Fibroblast of lung (primary cell): ENCODE data around the gene BAX. TPM values are rescaled to one million over a fixed set of nuclear protein-coding genes. Genes with fewer than 3 reads are reported as not detected.

Experiments used
- DNase-seq, 2 donors: peaks; one replicate each; pipeline versions ENCODE4 v3.0.0 to v3.0.0-alpha.2; 2010; ENCODE audit warnings: low read depth in 2 of 2
- H2AFZ ChIP-seq: 2 replicates; pipeline ENCODE4 v1.5.1; 2012; ENCODE audit warnings: low read length, control low read depth, inconsistent platforms
- H3K27ac ChIP-seq: 2 replicates; pipeline ENCODE4 v1.5.1; 2011; ENCODE audit warnings: low read length, control low read depth; ENCODE audit not compliant: insufficient read depth
- H3K27me3 ChIP-seq: 2 replicates; pipeline ENCODE4 v1.5.1; 2011; ENCODE audit warnings: mild to moderate bottlenecking, low read length; ENCODE audit not compliant: control insufficient read depth, insufficient read depth
- H3K36me3 ChIP-seq: 2 replicates; pipeline ENCODE4 v1.5.1; 2011; ENCODE audit warnings: low read length; ENCODE audit not compliant: control insufficient read depth, insufficient read depth
- H3K4me1 ChIP-seq: 2 replicates; pipeline ENCODE4 v1.5.1; 2011; ENCODE audit warnings: low read length; ENCODE audit not compliant: control insufficient read depth, insufficient read depth; ENCODE audit errors: extremely low read depth
- H3K4me2 ChIP-seq: 2 replicates; pipeline ENCODE4 v1.5.1; 2011; ENCODE audit warnings: low read length, control low read depth; ENCODE audit not compliant: insufficient read depth; ENCODE audit errors: extremely low read depth
- H3K4me3 ChIP-seq, 4 experiments: fragments of 200-600 bp in 1 of 4; sonication (generic) in 1 of 4; replicated peaks in 1 of 4; 2 replicates each; pipeline ENCODE4 v1.5.1; 2011 to 2016; ENCODE audit warnings: low read length in 4 of 4, low read depth in 3 of 4, mild to moderate bottlenecking in 3 of 4, control low read depth in 2 of 4, inconsistent platforms in 1 of 4, mixed read lengths in 1 of 4; ENCODE audit not compliant: insufficient read depth in 1 of 4; ENCODE audit errors: control extremely low read depth in 1 of 4
- H3K79me2 ChIP-seq: 2 replicates; pipeline ENCODE4 v1.5.1; 2012; ENCODE audit warnings: mild to moderate bottlenecking, low read length, inconsistent platforms; ENCODE audit not compliant: control insufficient read depth, insufficient read depth
- H3K9ac ChIP-seq: 2 replicates; pipeline ENCODE4 v1.5.1; 2011; ENCODE audit warnings: mild to moderate bottlenecking, low read length, control low read depth; ENCODE audit not compliant: insufficient read depth
- H3K9me3 ChIP-seq: 2 replicates; pipeline ENCODE4 v1.5.1; 2012; ENCODE audit warnings: low read depth, low read length; ENCODE audit not compliant: control insufficient read depth, insufficient read depth
- H4K20me1 ChIP-seq: 2 replicates; pipeline ENCODE4 v1.5.1; 2011; ENCODE audit warnings: low read length; ENCODE audit not compliant: control insufficient read depth, insufficient read depth; ENCODE audit errors: extremely low read depth
- CTCF ChIP-seq, 2 donors: IDR thresholded peaks in 1 of 2; conservative IDR thresholded peaks in 1 of 2; 1 replicate in 1 of 2; 2 replicates in 1 of 2; pipeline ENCODE4 v1.5.1; 2011 to 2012; ENCODE audit warnings: low read length in 2 of 2, control low read depth in 1 of 2, inconsistent platforms in 1 of 2, low read depth in 1 of 2, mild to moderate bottlenecking in 1 of 2
- EZH2 ChIP-seq: IDR thresholded peaks from 2 replicates; pipeline ENCODE4 v1.5.1; 2012; ENCODE audit warnings: low read length, control low read depth, mild to moderate bottlenecking; ENCODE audit errors: missing control alignments
- polyA plus RNA-seq, 2 donors: library from polyadenylated mRNA; depleted of rRNA in 1 of 2; stranded (reverse) in 1 of 2; unstranded in 1 of 2; fragments of >200 nt; gene quantifications; 2 replicates each; pipeline ENCODE4 v1.2.1, GENCODE V29; 2011 to 2012; ENCODE audit warnings: missing spikeins in 1 of 2
- total RNA-seq: library from RNA; depleted of rRNA; stranded (reverse); fragments of >200 nt; gene quantifications from 2 replicates; pipeline ENCODE4 v1.2.1, GENCODE V29; 2014

BAX gene
- total and polyA plus RNA-seq, 2 donors (not counting 1 experiment from before 2014, with no cell fraction given), result 70.1 to 194 TPM

GRCh38 chr19:48962849-48963165 is 8.1 kb downstream of the BAX start:
- no peak for DNase-seq
- H4K20me1 ChIP-seq, result peaks cover 6% of the 10 kb centered on the region

GRCh38 chr19:48963371-48964204 is 8.9 kb downstream of the BAX start:
- Histone ChIP-seq H3K79me2 (peaks cover 19% of the 10 kb centered on the region), H3K4me1 (peaks cover 19% of the 10 kb centered on the region), H3K27ac (peak overlapping the region; percentile 80), H3K4me2 (peak overlapping the region; percentile 75), H3K9me3 (no peaks in the 10 kb centered on the region), H3K9ac (peak overlapping the region; percentile 35), H3K36me3 (peaks cover 17% of the 10 kb centered on the region), H4K20me1 (peaks cover 6% of the 10 kb centered on the region), H3K4me3 (peak overlapping the region in 2 of 4 experiments; percentile 35 to 38), H3K27me3 (no peaks in the 10 kb centered on the region), H2AFZ (no peak overlapping the region)
- no peak for TF ChIP-seq EZH2
- TF ChIP-seq CTCF (conservative IDR thresholded peaks at IDR 0.05 in 1 of 2, IDR thresholded peaks at IDR 0.05 in 1 of 2; ENCODE audit: low read depth in 1 of 2, low read length in 2 of 2), result no peak
- DNase-seq, result peak; percentile 70 to 75

More at GRCh38 chr19:48962849-48963165, 8.1 kb downstream of the BAX start:
- Histone ChIP-seq H3K36me3 (peaks cover 17% of the 10 kb centered on the region), H2AFZ (no peak overlapping the region), H3K4me1 (peaks cover 19% of the 10 kb centered on the region), H3K9ac (no peak overlapping the region), H3K4me2 (no peak overlapping the region), H3K4me3 (no peak overlapping the region), H3K9me3 (no peaks in the 10 kb centered on the region), H3K79me2 (peaks cover 22% of the 10 kb centered on the region), H3K27me3 (no peaks in the 10 kb centered on the region), H3K27ac (no peak overlapping the region)
- TF ChIP-seq EZH2, result no peak
- TF ChIP-seq CTCF (conservative IDR thresholded peaks at IDR 0.05 in 1 of 2, IDR thresholded peaks at IDR 0.05 in 1 of 2; ENCODE audit: low read depth in 1 of 2, low read length in 2 of 2), result no peak

GRCh38 chr19:48964205-48965039 is 9.7 kb downstream of the BAX start:
- Histone ChIP-seq H3K27me3 (no peaks in the 10 kb centered on the region), H2AFZ (no peak overlapping the region), H3K4me1 (peaks cover 19% of the 10 kb centered on the region), H3K9me3 (no peaks in the 10 kb centered on the region), H3K4me2 (peak overlapping the region; percentile 75), H3K4me3 (peak overlapping the region in 2 of 4 experiments; percentile 35 to 38), H3K79me2 (peaks cover 19% of the 10 kb centered on the region), H3K27ac (peak overlapping the region; percentile 80), H4K20me1 (peaks cover 6% of the 10 kb centered on the region), H3K9ac (peak overlapping the region; percentile 3), H3K36me3 (peaks cover 22% of the 10 kb centered on the region)
- peak; percentile 43 to 61 for DNase-seq
- TF ChIP-seq EZH2 (no peak), CTCF (conservative IDR thresholded peaks at IDR 0.05 in 1 of 2, IDR thresholded peaks at IDR 0.05 in 1 of 2; ENCODE audit: low read depth in 1 of 2, low read length in 2 of 2) (no peak)
